ENCODE measurements around the gene INO80C.

- no peak for TF ChIP-seq CTCF (IDR thresholded peaks at IDR 0.05)
- no peak for TF ChIP-seq POLR2A (IDR thresholded peaks at IDR 0.05)
Measured at GRCh38 chr18:35458271-35458670, 39.5 kb downstream of the INO80C start.
